HUES64 (cell line): ENCODE data around the gene BCL2L14. TPM values are rescaled to one million over a fixed set of nuclear protein-coding genes. Genes with fewer than 3 reads are reported as not detected.

ENCODE experiments used
- H3K27ac ChIP-seq: 2 replicates; pipeline ENCODE4 v1.7.0; 2013; ENCODE audit warnings: low read depth, low read length, inconsistent platforms
- H3K27me3 ChIP-seq: 2 replicates; pipeline ENCODE4 v1.6.1; 2013; ENCODE audit warnings: mild to moderate bottlenecking, low read length; ENCODE audit not compliant: insufficient read depth
- H3K36me3 ChIP-seq: 2 replicates; pipeline ENCODE4 v1.6.1; 2013; ENCODE audit warnings: mild to moderate bottlenecking, low read length; ENCODE audit not compliant: insufficient read depth
- H3K4me1 ChIP-seq: 2 replicates; pipeline ENCODE4 v1.6.1; 2013; ENCODE audit warnings: mild to moderate bottlenecking, low read length, moderate library complexity; ENCODE audit not compliant: insufficient read depth
- H3K4me3 ChIP-seq: 2 replicates; pipeline ENCODE4 v1.5.1; 2013; ENCODE audit warnings: mild to moderate bottlenecking, low read length, moderate library complexity
- H3K9ac ChIP-seq: 2 replicates; pipeline ENCODE4 v1.6.1; 2013; ENCODE audit warnings: mild to moderate bottlenecking, low read depth, low read length
- H3K9me3 ChIP-seq: 2 replicates; pipeline ENCODE4 v1.6.1; 2013; ENCODE audit warnings: low read depth, low read length; ENCODE audit not compliant: insufficient read depth
- WGBS: fragments of 150-250, 120-280 bp; methylation state at CpG from one replicate; pipeline ENCODE4 v1.1.7; 2013; ENCODE audit warnings: missing lambda C conversion rate; 5-methylcytosine and 5-hydroxymethylcytosine counted together
- polyA plus RNA-seq, 2 experiments: library from polyadenylated mRNA; stranded (reverse); fragments of 50-300 nt; gene quantifications; one replicate each; pipeline ENCODE4 v1.2.3, GENCODE V29; 2013

BCL2L14 gene, protein sequence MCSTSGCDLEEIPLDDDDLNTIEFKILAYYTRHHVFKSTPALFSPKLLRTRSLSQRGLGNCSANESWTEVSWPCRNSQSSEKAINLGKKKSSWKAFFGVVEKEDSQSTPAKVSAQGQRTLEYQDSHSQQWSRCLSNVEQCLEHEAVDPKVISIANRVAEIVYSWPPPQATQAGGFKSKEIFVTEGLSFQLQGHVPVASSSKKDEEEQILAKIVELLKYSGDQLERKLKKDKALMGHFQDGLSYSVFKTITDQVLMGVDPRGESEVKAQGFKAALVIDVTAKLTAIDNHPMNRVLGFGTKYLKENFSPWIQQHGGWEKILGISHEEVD
- 0.90 TPM for polyA plus RNA-seq (2013, experiment 1 of 2)
- 1.7 TPM for polyA plus RNA-seq (2013, experiment 2 of 2)

DNA sequence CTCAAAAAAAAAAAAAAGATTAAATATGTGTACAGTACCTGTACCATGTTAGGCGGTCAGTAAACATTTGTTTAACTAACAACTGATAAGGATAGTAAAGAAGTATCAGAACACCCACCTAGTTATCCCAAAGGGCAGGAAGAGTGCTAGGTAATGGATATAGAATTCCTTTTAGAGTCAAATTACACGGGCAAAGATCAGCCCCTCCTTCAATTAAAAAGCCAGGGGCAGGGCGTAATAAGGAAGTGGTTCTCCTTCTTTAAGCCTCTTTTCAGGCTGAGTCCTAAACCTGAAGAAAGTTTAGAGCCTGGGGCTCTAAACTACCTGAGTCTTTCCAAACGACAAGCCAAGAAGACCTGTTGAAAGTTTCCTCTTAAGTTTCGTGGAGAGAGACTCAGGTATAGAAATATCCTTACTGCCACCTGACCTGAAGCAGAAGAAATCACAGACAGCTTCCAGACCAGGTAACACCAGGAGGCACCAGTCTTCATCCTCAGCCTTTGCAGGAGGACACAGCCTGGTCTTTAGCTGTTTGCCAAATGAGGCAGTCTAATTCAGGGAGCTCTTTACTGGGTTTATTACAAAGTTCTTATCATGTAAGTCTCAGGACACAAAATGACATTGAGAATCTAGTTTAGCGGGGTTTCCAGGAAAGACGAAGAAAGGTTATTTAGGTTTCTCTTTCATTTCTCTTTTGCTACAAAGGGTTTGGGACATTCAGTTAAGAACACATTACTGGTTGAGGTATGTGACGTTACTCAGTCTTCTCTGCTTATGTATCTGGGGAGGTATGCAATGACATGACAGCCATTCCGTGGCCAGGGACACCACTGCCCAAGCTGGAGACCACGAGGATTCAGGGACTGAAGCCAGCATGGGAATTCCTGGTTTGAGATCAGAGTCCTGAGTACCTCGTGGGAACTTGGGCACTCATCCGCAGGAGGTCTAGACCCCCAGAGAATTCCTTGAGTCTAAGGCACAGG is at the start of gene BCL2L14:
TSS of gene BCL2L14 (plus strand) at position 266 of the 983 bp plus-strand sequence. CDS start 8,367 bp downstream, outside the sequence.
- Histone ChIP-seq H3K9me3 (no peaks in the 10 kb centered on the region), H3K9ac (no peak within 1 kb of the TSS), H3K27me3 (no peaks in the 10 kb centered on the region), H3K4me1 (peaks cover 5% of the 10 kb centered on the region), H3K36me3 (no peaks in the 10 kb centered on the region), H3K27ac (no peak within 1 kb of the TSS), H3K4me3 (no peak within 1 kb of the TSS)
- WGBS, result 70% methylated on average over 11 of the region's 12 CpGs

DNA sequence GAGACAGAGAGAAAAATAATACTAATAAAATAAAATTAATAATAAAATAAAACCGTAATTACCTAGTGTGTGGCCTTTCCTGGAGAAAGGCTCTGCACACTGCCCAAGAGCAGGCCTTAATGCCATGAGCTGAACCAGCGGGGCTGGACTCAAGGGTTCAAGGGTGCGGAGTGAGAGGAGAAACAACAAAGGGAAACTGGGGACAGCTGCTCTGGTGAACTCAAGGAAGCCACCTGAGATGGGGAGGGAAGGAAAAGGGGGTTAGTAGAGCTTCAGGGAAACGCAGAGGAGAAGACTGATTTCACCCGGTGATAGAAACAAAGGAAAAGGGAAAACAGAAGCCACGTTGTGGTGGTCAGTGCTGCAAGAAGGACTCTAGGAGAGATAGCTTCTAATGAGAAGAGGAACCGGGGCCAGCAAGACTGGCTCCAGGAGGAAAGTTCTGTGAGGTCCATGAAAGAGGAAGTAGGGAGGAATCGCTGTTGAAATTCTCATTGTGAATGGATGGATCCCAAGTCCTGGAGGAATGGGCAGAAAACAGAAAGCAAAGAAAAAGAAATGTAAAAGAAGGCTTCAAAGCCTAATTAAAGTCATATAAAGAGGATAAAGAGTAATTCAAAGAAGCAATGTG is 48.3 kb upstream of the BCL2L14 start:
- Histone ChIP-seq H3K4me1 (peaks cover 13% of the 10 kb centered on the region), H3K4me3 (no peak overlapping the region), H3K27ac (no peak overlapping the region), H3K27me3 (no peaks in the 10 kb centered on the region), H3K9ac (no peak overlapping the region), H3K9me3 (0 out of 2 replicates have a peak, but pooled peaks cover 2% of the 10 kb centered on the region), H3K36me3 (no peaks in the 10 kb centered on the region)
- 89% methylated on average over 8 of the region's 8 CpGs for WGBS

DNA sequence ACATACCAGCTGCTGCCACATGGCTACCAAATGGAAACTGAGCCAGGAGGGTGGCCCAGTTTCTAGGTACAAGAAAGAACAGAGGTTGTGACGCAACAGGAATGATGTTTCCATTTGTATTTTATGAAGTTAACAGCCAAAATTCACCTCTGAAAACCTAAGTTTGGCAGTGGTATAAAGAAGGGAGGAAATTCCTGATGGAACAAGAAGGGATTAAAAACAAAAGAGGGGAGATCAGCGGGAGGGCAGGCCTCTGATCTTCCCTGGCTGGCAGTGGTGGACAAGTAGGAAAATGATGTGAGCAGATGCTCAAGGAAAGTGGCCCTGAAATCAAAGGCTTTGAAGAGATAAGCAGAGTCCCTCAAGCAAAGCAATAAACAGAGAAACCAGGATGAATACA is 47.3 kb upstream of the BCL2L14 start:
- H3K27ac ChIP-seq, result no peak overlapping the region
- H3K9ac ChIP-seq, result no peak overlapping the region
- no peaks in the 10 kb centered on the region for H3K27me3 ChIP-seq
- H3K4me3 ChIP-seq, result no peak overlapping the region
- H3K4me1 ChIP-seq, result peaks cover 6% of the 10 kb centered on the region; the same call in 1 of the 2 replicates
- H3K9me3 ChIP-seq, result 0 out of 2 replicates have a peak, but pooled peaks cover 2% of the 10 kb centered on the region
- WGBS, result 74% methylated on average over 2 of the region's 2 CpGs
- no peaks in the 10 kb centered on the region for H3K36me3 ChIP-seq

DNA sequence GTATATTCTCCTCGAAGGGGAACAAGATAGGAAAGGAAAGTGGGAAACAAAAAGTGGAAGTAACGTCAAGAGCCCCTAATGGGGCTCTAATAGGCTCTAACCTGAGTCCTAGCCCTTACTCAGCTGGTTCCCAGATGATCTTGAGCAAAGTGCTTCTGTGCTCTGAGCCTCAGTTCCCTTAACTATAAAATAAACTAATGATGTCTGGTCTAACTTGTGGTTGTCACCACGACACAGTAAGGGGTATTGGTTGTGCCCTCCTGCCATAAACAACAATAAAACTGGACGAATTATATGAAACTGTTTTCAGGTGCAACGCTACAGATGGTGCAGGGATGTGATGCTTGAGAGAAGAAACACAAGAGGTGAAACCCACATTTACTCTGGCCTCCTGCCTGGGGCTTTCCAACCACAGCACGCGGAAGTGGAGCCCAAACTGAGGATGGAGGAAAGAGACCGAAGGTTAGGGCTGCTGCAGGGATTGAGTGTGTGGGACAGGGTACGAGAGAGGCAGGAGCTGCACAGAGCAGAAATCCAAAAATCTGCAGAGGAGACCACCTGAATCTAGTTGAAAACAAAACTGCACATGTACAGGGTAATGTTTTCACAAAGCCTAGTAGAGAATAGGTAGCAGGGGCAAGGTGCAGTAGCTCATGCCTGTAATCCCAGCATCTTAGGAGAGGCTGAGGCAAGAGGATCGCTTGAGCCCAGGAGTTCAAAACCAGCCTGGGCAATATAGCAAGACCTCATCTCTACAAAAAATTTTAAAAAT is 45.6 kb upstream of the BCL2L14 start:
- WGBS, result 93% methylated on average over 10 of the region's 10 CpGs
- no peak overlapping the region for H3K4me3 ChIP-seq
- H3K27ac ChIP-seq, result no peak overlapping the region
- H3K36me3 ChIP-seq, result no peaks in the 10 kb centered on the region
- H3K9me3 ChIP-seq, result 0 out of 2 replicates have a peak, but pooled peaks cover 2% of the 10 kb centered on the region
- H3K27me3 ChIP-seq, result no peaks in the 10 kb centered on the region
- peaks cover 6% of the 10 kb centered on the region; the same call in 1 of the 2 replicates for H3K4me1 ChIP-seq
- no peak overlapping the region for H3K9ac ChIP-seq

DNA sequence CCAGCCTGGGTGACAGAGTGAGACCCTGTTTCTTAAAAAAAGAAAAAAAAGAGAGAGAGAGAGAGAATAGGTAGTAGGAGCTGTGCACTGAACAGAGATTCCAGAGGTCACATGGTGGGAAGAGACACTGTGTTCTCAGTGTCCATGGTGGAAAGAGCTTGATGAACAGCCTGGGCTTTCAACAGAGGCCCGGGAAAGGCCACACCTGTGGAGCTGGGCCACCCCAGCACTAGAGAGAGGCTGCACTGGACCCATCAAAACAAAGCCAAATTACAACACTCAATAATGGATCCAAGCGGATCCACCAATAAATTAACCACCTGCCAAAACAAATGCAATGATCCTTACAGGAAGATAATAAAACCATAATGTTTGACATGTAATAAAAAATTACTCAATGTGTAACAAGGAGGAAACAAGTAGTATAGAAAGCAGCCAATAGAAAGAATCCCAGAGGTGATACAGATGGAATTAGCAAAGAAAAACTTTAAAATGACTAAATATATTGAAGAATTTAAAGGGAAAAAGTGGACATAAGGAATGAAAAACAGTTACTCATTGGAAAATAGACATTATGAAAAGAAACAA is 44.8 kb upstream of the BCL2L14 start:
- Histone ChIP-seq H3K27ac (no peak overlapping the region), H3K9me3 (0 out of 2 replicates have a peak, but pooled peaks cover 2% of the 10 kb centered on the region), H3K9ac (no peak overlapping the region), H3K4me1 (peaks cover 6% of the 10 kb centered on the region; the same call in 1 of the 2 replicates), H3K36me3 (no peaks in the 10 kb centered on the region), H3K27me3 (no peaks in the 10 kb centered on the region), H3K4me3 (no peak overlapping the region)
- WGBS, result 96% methylated on average over 2 of the region's 2 CpGs

DNA sequence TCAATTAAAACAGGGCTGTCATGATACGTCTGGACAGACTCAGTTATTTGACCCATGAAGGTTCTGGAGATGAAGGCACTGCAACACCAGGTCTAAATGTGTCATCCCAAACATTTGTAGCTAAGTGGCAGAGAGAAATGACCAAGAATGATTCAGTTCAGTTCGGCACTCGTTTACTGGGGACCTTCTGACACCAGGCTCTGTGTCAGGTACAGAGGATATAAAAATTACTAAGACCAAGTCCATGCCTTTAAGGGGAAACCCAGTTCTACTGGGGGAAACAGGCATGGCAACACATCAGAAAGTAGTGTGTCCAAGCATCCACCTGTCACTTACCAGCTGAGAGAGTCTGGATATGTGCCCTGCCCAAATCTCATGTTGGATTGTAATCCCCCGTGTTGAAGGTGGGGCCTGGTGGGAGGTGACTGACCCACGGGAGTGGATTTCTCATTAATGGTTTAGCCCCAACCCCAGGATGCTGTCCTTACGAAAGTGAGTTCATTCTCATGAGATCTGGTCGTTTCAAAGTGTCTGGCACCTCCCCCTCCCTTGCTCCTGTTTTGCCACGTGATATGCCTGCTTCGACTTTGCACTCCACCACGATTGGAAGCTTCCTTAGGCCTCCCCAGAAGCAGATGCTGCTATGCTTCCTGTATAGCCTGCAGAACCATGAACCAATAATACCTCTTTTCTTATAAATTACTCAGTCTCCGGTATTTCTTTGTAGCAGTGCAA is 41.9 kb upstream of the BCL2L14 start:
- H3K27me3 ChIP-seq, result no peaks in the 10 kb centered on the region
- WGBS, result 91% methylated on average over 11 of the region's 11 CpGs
- H3K4me1 ChIP-seq, result 0 out of 2 replicates have a peak, but pooled peaks cover 8% of the 10 kb centered on the region
- H3K9me3 ChIP-seq, result 0 out of 2 replicates have a peak, but pooled peaks cover 2% of the 10 kb centered on the region
- H3K9ac ChIP-seq, result no peak overlapping the region
- no peak overlapping the region for H3K27ac ChIP-seq
- H3K4me3 ChIP-seq, result no peak overlapping the region
- no peaks in the 10 kb centered on the region for H3K36me3 ChIP-seq

DNA sequence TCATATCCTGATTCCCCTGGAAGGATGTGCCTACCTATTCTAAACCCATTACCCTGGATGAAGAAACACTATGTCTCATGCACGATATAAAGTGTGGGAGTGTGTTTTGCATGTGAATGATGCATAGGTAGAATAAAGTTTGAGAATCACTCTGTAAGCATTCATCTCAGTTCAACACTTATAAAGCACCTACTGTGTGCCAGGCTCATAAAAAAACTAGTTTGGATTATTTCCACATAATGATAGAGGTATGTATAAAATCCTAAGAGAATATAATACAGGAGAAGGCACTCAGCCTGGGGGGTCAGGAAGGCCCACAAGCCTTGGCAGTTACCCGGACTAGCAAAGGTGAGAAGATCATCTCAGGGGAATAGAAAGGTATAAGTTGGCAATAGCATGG is 41.1 kb upstream of the BCL2L14 start:
- WGBS, result 91% methylated on average over 1 of the region's 2 CpGs
- H3K36me3 ChIP-seq, result no peaks in the 10 kb centered on the region

DNA sequence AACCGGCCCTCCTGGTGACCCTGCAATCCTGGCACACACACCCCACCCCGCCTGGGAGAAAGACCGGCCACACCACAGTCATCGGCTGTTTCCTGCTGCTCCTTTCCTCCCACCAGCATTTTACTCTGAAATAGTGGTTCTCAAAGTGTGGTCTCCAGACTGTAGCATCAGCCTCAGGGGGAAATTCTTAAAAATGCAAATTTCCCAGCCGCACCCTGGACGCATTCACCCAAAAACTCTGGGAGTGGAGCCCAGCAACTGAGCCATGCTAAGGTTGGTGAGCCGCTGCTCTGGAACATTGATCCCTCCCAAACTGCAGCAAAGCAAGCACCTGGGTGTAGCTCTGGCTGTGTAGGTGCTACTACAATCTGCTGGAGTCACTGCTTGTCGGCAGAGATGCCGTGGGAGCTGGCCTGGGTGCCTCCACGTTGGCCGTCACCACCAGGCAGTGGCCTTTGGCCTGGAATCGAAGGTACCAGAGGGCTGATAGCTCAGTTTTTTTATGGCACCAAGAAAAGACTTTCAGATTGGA is 38.4 kb upstream of the BCL2L14 start:
- 90% methylated on average over 12 of the region's 12 CpGs for WGBS
- 0 out of 2 replicates have a peak, but pooled peaks cover 8% of the 10 kb centered on the region for H3K4me1 ChIP-seq
- H3K9ac ChIP-seq, result no peak overlapping the region
- H3K4me3 ChIP-seq, result no peak overlapping the region
- no peaks in the 10 kb centered on the region for H3K9me3 ChIP-seq
- no peaks in the 10 kb centered on the region for H3K36me3 ChIP-seq
- no peaks in the 10 kb centered on the region for H3K27me3 ChIP-seq
- no peak overlapping the region for H3K27ac ChIP-seq

More for the DNA sequence above, 41.1 kb upstream of the BCL2L14 start:
- Histone ChIP-seq H3K4me3 (no peak overlapping the region), H3K9me3 (0 out of 2 replicates have a peak, but pooled peaks cover 2% of the 10 kb centered on the region), H3K9ac (no peak overlapping the region), H3K27me3 (no peaks in the 10 kb centered on the region), H3K27ac (no peak overlapping the region), H3K4me1 (0 out of 2 replicates have a peak, but pooled peaks cover 8% of the 10 kb centered on the region)
